PC-3 (cell line): Measurements from ENCODE around the gene ERCC4. TPM values are rescaled to one million over a fixed set of nuclear protein-coding genes. Genes with fewer than 3 reads are reported as not detected.
"Not testable (repeated sequence)": the region's sequence is repeated elsewhere in the genome, so short reads cannot be mapped to it uniquely, and the experiment has no call there.

ENCODE experiments used
- ATAC-seq: fragments of 200-7000 bp; cut with Tn5 transposase; 2 replicates; pipeline ENCODE4 v1.9.1; 2020; ENCODE audit warnings: mild to moderate bottlenecking, moderate library complexity
- BruUV-seq: library from RNA; stranded (reverse); fragments of 400-500 nt; replicated peaks from 2 replicates; lab custom pipeline; 2021; lab: Mats Ljungman, UMichigan
- CTCF ChIA-PET: fragments of 300-600 bp; sonication (Branson Sonifier 250); formaldehyde crosslinking; loops from one replicate; lab custom pipeline; 2022; ENCODE audit warnings: antibody characterized with exemption; lab: Charles Lee
- POLR2A ChIA-PET: fragments of 300-600 bp; sonication (Branson Sonifier 250); formaldehyde crosslinking; loops from one replicate; lab custom pipeline; 2022; ENCODE audit warnings: antibody characterized with exemption; ENCODE audit not compliant: unreplicated experiment; lab: Charles Lee
- DNase-seq: peaks from one replicate; pipeline ENCODE4 v3.0.0-alpha.2; 2015
- H2AFZ ChIP-seq: fragments of 300-600 bp; sonication (generic); 2 replicates; pipeline ENCODE4 v1.6.0; 2016; ENCODE audit warnings: antibody characterized with exemption, low read length
- H3F3A ChIP-seq: fragments of 300-600 bp; sonication (generic); one replicate; pipeline ENCODE4 v1.6.0; 2017; ENCODE audit warnings: antibody characterized with exemption, low read length, control low read depth, mild to moderate bottlenecking; ENCODE audit not compliant: unreplicated experiment
- H3K27ac ChIP-seq: fragments of 300-600 bp; sonication (generic); 2 replicates; pipeline ENCODE4 v1.5.1; 2016; ENCODE audit warnings: mild to moderate bottlenecking, low read length
- H3K27me3 ChIP-seq: fragments of 300-600 bp; sonication (generic); 2 replicates; pipeline ENCODE4 v1.6.1; 2016; ENCODE audit warnings: low read length, mixed read lengths
- H3K36me3 ChIP-seq: fragments of 300-600 bp; sonication (generic); 2 replicates; pipeline ENCODE4 v1.6.1; 2016; ENCODE audit warnings: low read depth, mixed run types, low read length, mixed read lengths
- H3K4me1 ChIP-seq: fragments of 300-600 bp; sonication (generic); 2 replicates; pipeline ENCODE4 v1.5.1; 2016; ENCODE audit warnings: low read length; ENCODE audit not compliant: insufficient read depth
- H3K4me2 ChIP-seq: fragments of 300-600 bp; sonication (generic); 2 replicates; pipeline ENCODE4 v1.6.0; 2016; ENCODE audit warnings: low read length
- H3K4me3 ChIP-seq: fragments of 300-600 bp; sonication (generic); 2 replicates; pipeline ENCODE4 v1.5.1; 2016; ENCODE audit warnings: mild to moderate bottlenecking, low read length, mixed read lengths
- H3K79me2 ChIP-seq: fragments of 300-600 bp; sonication (generic); 2 replicates; pipeline ENCODE4 v1.6.1; 2017; ENCODE audit warnings: low read length, mixed read lengths
- H3K9ac ChIP-seq: fragments of 300-600 bp; sonication (generic); 2 replicates; pipeline ENCODE4 v1.6.0; 2016; ENCODE audit warnings: mild to moderate bottlenecking, low read length
- H3K9me2 ChIP-seq: fragments of 300-600 bp; sonication (generic); replicated peaks from 2 replicates; pipeline ENCODE4 v1.6.1; 2016; ENCODE audit warnings: mixed run types, low read length, mixed read lengths
- H3K9me3 ChIP-seq: fragments of 300-600 bp; sonication (generic); 2 replicates; pipeline ENCODE4 v1.6.1; 2016; ENCODE audit warnings: low read length, mixed read lengths
- H4K20me1 ChIP-seq: fragments of 300-600 bp; sonication (generic); 2 replicates; pipeline ENCODE4 v1.6.1; 2016; ENCODE audit warnings: low read length, mixed read lengths
- EZH2 ChIP-seq: fragments of 300-600 bp; sonication (generic); IDR thresholded peaks from one replicate; pipeline ENCODE4 v1.6.1; 2017; ENCODE audit warnings: antibody characterized with exemption, mild to moderate bottlenecking, low read length; ENCODE audit not compliant: unreplicated experiment
- EZH2phosphoT487 ChIP-seq: fragments of 300-600 bp; sonication (generic); IDR thresholded peaks from 2 replicates; pipeline ENCODE4 v1.6.1; 2018; ENCODE audit warnings: mild to moderate bottlenecking, antibody characterized with exemption, low read length, borderline replicate concordance
- intact Hi-C: fragments of 100-400 bp; cut with micrococcal nuclease; formaldehyde crosslinking; loops from 2 replicates; pipeline ENCODE4 v1.9.0; 2023
- total RNA-seq: library from RNA; depleted of rRNA; stranded (reverse); fragments of >200 nt; gene quantifications from 2 replicates; pipeline ENCODE4 v1.2.3, GENCODE V29; 2014
- TF ChIP-seq, protein P1 (sequence below): fragments of 300-600 bp; sonication (generic); conservative IDR thresholded peaks from 2 replicates; pipeline ENCODE4 v1.5.1; 2017; ENCODE audit warnings: antibody characterized with exemption, low read depth, mild to moderate bottlenecking, low read length

Gene ERCC4
- total RNA-seq, 1 experiment from 2014 or later = 3.2 TPM

DNA sequence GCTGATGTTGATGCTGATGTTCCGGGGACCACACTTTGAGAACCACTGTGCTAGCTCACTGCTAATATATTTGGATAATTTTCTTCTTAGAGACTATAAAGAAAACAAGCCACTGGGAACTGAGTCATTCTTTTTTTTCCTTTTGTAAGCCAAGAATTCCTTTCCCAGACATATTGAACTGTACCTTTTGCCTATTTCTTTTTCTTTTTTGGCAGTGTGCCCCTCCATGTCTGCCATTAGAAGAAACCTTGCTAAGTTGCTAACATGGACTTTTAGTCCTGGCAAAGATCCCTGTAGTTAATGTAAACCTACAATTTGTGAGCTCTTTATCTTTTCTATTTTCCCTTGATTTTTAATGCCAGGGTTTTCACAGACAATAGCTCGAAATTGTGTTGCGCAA lies 17.3 kb upstream of the ERCC4 start:
- no peaks in the 10 kb centered on the region for H4K20me1 ChIP-seq
- TF ChIP-seq EZH2 = no peak
- TF ChIP-seq, protein P1, sequence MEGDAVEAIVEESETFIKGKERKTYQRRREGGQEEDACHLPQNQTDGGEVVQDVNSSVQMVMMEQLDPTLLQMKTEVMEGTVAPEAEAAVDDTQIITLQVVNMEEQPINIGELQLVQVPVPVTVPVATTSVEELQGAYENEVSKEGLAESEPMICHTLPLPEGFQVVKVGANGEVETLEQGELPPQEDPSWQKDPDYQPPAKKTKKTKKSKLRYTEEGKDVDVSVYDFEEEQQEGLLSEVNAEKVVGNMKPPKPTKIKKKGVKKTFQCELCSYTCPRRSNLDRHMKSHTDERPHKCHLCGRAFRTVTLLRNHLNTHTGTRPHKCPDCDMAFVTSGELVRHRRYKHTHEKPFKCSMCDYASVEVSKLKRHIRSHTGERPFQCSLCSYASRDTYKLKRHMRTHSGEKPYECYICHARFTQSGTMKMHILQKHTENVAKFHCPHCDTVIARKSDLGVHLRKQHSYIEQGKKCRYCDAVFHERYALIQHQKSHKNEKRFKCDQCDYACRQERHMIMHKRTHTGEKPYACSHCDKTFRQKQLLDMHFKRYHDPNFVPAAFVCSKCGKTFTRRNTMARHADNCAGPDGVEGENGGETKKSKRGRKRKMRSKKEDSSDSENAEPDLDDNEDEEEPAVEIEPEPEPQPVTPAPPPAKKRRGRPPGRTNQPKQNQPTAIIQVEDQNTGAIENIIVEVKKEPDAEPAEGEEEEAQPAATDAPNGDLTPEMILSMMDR = no peak
- TF ChIP-seq EZH2phosphoT487 = no peak
- H3K4me2 ChIP-seq = no peak overlapping the region
- H3K27me3 ChIP-seq = 0 out of 2 replicates have a peak, but pooled peaks cover 2% of the 10 kb centered on the region
- H3K27ac ChIP-seq = no peak overlapping the region
- ChIA-PET POLR2A (interaction anchor here (0.7 kb wide), 1 partner anchor 475 kb away, joined by 6 read pairs; no protein-coding TSS in a partner anchor), CTCF (no interaction called here)
- BruUV-seq = no TSS peak
- H3K79me2 ChIP-seq = no peaks in the 10 kb centered on the region
- no peaks in the 10 kb centered on the region for H3K9me2 ChIP-seq
- H3F3A ChIP-seq = no peaks in the 10 kb centered on the region
- no peak overlapping the region for H3K9ac ChIP-seq
- H3K36me3 ChIP-seq = no peaks in the 10 kb centered on the region
- H3K4me1 ChIP-seq = no peaks in the 10 kb centered on the region
- ATAC-seq (no peak), DNase-seq (peak; percentile 9)
- no peak overlapping the region for H2AFZ ChIP-seq
- H3K4me3 ChIP-seq = no peak overlapping the region
- intact Hi-C loops = no loop called here
- H3K9me3 ChIP-seq = no peaks in the 10 kb centered on the region

- intact Hi-C loops = no loop called here
- POLR2A ChIA-PET = no interaction called here
- H3K36me3 ChIP-seq = no peaks in the 10 kb centered on the region
- CTCF ChIA-PET = interaction anchor here (0.9 kb wide), 1 partner anchor 15 kb away, joined by 3 read pairs; the partner anchor contains the start of gene ERCC4
- H3K9ac ChIP-seq = no peak overlapping the region
- no peaks in the 10 kb centered on the region for H3K9me3 ChIP-seq
- no peak overlapping the region for H3K4me2 ChIP-seq
- H3F3A ChIP-seq = no peaks in the 10 kb centered on the region
- no TSS peak for BruUV-seq
- DNase-seq (no peak), ATAC-seq (no peak)
- H3K27ac ChIP-seq = no peak overlapping the region
- H3K9me2 ChIP-seq = no peaks in the 10 kb centered on the region
- H3K27me3 ChIP-seq = peaks cover 11% of the 10 kb centered on the region; the same call in 1 of the 2 replicates
- H4K20me1 ChIP-seq = no peaks in the 10 kb centered on the region
- no peak for TF ChIP-seq EZH2
- TF ChIP-seq EZH2phosphoT487 = no peak
- TF ChIP-seq, protein P1 = no peak
- no peaks in the 10 kb centered on the region for H3K4me1 ChIP-seq
- no peak overlapping the region for H2AFZ ChIP-seq
- H3K4me3 ChIP-seq = no peak overlapping the region
- no peaks in the 10 kb centered on the region for H3K79me2 ChIP-seq
Observed at GRCh38 chr16:13904179-13904691, 15.7 kb upstream of the ERCC4 start.

- CTCF ChIA-PET = interaction anchor here (0.9 kb wide), 1 partner anchor 15 kb away, joined by 3 read pairs; the partner anchor contains the start of gene ERCC4
- TF ChIP-seq, protein P1 = peak; percentile 46; the same call in 1 of the 2 replicates
Observed at GRCh38 chr16:13904822-13905221, 15.1 kb upstream of the ERCC4 start.

More at GRCh38 chr16:13904822-13905221, 15.1 kb upstream of the ERCC4 start:
- H3K4me2 ChIP-seq, H3K4me3 ChIP-seq, POLR2A ChIA-PET, H3K79me2 ChIP-seq, H4K20me1 ChIP-seq, H3F3A ChIP-seq, ATAC-seq, H3K4me1 ChIP-seq, H2AFZ ChIP-seq, H3K9ac ChIP-seq, H3K27ac ChIP-seq, intact Hi-C loops, H3K9me3 ChIP-seq, H3K9me2 ChIP-seq, H3K36me3 ChIP-seq, BruUV-seq: not testable (repeated sequence)
- DNase-seq = peak; percentile 41
- peaks cover 11% of the 10 kb centered on the region; the same call in 1 of the 2 replicates for H3K27me3 ChIP-seq
